HG03060 (cell line): Measurements from ENCODE around the gene KEAP1.

Experiments used
- ATAC-seq: cut with Tn5 transposase; IDR thresholded peaks from one replicate; pipeline ENCODE4 v1.9.1; 2021; ENCODE audit warnings: low read depth, moderate number of reproducible peaks; ENCODE audit not compliant: unreplicated experiment

The KEAP1 gene

DNA sequence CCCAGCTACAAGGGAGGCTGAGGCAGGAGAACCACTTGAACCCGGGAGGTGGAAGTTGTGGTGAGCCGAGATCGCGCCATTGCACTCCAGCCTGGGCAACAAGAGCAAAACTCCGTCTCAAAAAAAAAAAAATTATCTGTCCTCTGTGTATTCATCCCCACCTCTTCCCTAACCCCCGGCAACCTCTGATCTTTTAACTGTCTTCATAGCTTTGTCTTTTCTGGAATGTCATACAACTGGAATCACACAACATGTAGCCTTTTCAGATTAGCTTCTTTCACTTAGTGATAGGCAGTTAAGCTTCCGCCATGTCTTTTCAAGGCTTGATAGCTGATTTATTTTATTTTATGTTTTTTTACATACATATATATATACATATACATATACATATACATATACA, 22.5 kb upstream of the KEAP1 start:
- ATAC-seq: no peak

DNA sequence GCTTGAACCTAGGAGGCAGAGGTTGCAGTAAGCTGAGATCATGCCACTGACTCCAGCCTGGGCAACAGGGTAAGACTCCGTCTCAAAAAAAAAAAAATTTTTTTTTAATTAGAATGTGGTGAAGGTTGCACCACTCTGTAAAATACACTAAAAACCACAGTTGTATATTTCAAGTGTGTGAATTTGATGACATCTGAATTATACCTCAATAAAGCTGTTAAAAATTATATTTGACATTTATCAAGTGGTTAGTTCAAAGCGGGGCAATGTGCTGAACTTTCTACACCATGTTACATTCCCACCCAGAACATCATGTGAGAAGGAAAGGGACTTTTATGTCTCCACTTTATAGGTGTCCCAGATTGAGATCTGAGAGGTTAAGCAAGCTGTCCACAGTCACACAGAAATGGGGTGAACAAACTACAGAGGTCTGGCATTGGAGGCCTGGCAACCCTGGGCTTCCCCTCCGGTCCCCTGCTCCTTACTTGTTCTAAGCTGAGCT, 20.0 kb upstream of the KEAP1 start:
- no peak for ATAC-seq

DNA sequence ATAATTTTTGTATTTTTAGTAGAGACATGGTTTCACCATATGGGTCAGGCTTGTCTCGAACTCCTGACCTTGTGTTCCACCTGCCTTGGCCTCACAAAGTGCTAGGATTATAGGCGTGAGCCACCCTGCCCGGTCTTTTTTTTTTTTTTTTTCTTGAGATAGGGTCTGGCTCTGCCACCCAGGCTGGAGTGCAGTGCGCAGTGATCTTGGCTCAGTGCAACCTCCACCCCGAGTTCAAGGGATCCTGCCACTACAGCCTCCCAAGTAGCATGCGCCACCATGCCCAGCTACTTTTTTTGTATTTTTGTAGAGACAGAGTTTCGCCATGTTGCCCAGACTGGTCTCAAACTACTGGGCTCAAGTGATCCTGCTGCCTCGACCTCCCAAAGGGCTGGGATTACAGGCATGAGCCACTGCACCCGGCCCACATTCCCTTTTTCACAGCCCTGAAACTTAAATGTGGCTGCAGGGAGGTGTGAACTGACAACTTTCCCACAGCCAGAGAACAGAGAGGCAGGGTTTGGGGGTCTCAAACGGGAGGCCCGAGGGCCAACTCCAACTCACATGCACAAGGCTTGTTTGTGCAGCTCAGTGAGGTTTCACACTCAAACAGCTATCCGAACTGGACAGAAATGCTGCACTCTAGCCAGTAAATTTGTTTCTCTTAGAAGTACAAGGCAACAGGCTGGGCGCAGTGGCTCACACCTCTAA, 18.5 kb upstream of the KEAP1 start:
- ATAC-seq: no peak

DNA sequence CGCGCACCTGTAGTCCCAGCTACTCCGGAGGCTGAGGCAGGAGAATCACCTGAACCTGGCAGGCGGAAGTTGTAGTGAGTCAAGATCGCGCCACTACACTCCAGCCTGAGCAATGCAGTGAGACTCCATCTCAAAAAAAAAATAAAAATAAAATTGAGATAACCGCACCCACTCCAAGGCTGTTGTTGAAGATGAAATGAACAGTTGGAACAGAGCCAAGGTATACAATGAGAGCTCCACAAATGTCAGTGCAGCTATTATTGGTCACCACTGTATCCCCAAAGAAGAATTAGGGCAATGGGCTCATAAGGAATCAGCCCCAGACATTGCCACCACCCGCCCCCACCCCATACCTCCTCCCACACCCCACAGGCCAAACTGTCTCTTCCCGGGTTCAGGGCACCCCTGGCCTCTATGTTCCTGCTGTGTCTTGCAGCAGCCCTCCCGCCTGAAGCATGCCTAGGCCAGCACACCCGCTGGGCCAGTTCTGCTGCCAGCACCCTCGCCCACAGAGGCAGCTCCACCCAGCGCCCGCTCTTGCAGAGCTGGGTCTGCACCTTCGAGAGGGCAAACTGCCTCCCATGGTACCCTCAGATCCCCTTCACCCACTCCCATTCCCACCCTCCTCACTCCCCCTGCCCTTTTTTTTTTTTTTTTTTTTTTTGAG, 17.6 kb upstream of the KEAP1 start:
- ATAC-seq: no peak

DNA sequence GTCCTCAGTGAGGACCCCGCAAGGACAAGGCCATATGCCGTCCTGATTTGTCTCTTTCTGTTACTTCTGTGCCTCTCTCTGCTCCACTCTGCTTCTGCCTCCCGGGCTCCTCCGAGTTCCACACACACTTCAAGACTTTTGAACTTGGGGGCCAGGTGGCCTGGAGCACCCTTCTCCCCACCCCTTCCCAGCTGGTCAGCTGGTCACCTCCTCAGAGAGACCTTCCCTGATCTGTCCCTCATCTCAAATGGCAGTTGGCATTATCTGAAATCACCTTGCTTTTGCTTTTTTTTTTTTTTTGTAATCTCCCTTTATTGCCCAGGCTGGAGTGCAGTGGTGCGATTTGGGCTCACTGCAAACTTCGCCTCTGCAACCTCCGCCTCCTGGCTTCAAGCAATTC, 16.3 kb upstream of the KEAP1 start:
- ATAC-seq: no peak

DNA sequence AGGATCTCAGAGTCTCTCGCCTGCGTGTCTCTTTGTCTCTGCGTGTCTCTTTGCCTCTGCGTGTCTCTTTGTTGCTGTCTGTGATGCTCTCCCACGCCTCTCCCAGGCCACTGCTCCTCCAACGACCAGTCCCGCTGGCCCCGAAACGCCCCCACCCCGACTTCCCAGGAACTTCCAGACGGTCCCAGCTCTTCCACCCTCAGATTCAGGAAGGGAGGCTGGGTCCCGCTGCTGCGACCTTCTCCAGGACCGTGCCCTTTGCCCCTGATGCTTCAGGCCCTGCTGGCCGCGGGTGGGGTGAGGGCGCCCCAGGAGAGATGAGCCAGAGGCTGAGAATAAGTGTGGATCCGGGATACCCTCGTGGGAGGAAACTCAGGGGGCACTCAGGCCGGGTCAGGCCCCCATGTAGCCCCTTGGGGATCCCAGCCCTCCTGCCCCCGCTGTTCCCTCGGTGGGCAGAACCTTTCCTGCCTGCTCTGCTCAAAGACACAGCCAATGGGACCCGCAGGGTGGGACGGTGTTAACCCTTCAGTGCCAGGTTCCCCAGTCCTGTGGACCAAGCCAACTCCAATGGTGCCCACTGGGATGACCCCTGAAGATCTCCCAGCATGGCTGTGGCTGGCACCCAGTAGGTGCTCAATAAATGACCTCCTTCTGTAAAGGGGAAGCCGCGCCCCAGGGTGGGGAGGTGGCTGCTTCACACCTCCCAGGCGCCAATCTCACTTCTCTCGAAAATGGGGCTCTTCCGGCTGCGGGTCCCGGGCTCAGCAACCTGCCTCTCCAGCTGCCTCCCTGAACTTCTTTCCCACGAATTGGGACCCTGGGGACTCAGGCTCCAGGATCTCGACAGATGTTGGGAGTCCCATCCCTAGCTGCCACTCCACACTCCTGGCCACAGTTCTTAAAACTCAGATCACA, 15.5 kb upstream of the KEAP1 start:
- no peak for ATAC-seq

DNA sequence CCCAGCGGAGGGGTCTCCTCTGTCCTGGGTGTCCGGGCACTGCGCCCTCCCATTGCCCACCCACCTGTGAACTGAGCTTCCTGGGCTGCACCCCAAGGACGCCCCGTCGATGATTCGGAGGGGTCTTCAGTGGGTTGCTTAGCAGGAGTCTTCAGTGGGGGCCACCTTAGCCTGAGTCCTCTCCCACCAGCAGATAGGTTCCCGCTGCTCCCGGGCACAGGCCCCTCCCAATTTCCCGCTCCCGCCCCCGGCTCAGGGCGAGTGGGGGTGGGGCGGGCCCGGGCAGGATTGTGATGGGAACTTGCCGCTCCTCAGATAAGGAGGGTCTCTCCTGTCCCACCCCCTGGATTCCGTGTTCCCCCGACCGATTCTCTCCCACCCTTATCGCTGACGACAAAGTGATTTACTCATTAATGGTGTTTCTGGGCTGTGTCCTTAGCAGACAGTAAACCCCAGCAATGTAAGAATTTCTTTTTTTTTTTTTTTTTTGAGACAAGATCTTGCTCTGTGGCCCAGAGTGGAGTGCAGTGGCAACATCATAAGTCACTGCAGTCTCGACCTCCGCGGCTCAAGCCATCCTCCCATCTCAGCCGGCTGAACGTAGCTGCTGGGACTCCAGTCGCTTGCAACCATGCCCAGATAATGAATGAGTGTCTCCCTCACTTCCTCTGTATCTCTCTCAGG, 14.7 kb upstream of the KEAP1 start:
- ATAC-seq: no peak

DNA sequence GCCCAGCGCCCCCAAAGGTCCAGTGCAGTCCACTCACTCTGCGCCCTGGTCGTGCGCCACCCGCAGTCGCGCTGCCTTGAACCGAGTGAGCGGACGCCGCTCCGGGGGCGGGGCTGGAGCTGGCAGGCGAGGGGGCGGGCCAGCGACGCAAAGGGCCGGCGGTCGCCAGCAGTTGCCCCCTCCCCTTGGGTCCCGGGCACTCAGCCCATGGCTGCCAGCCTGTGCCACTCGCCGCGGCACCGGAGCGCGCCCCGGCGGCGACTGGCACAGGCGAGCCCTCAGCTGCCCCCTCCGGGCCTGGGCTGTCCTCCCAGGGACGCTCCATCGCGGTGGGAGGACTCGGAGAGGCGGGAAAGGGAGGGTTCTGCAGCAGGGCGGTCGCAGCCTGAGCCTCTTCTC, 14.2 kb upstream of the KEAP1 start, which contains the start of gene S1PR5:
S1PR5 (minus strand) TSS at position 87 of the 399 bp plus-strand sequence. CDS start 2,436 bp downstream, outside the sequence.
- ATAC-seq: no peak

DNA sequence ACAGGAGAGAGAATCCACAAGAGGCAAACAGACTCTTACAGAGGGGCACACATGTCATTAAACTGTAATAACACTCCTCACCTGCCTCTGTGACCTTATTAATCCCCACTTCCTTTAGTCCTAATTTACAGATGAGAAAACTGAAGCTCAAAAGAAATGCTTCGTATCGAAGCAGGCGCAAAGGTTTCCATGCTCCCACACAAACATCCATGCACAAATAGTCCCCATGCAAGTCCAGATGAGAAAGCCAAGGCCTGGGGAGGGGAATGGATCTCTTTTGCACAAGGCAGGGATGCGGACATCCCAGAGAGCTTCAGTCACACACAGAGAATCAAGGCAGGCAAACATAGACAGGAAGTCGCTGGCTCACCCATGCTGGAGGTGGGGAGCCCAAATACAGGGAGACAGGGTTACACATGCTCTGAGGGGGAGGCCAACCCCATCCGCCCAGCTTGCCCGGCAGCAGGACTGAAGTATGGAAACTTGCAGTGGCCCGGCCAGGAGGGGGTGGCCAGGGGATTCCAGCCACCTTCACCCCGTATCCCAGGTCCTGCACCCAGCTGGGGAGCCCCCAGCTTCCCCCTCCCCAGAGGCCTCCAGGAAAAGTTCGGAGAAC, 13.6 kb upstream of the KEAP1 start:
- ATAC-seq: no peak

DNA sequence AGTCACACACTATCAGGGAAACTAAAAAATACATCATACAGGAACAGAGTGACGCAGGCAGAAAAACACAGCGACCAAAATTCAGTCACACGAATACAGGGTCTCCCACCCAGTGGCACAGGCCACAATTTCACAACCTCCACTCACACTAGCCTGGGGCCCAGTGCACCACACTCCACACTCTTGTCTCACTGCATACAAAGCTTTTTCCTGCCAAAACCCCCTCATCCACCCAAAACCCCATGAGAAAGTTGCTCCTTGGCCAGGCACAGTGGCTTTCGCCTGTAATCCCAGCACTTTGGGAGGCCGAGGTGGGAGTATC, 12.9 kb upstream of the KEAP1 start:
- no peak for ATAC-seq

DNA sequence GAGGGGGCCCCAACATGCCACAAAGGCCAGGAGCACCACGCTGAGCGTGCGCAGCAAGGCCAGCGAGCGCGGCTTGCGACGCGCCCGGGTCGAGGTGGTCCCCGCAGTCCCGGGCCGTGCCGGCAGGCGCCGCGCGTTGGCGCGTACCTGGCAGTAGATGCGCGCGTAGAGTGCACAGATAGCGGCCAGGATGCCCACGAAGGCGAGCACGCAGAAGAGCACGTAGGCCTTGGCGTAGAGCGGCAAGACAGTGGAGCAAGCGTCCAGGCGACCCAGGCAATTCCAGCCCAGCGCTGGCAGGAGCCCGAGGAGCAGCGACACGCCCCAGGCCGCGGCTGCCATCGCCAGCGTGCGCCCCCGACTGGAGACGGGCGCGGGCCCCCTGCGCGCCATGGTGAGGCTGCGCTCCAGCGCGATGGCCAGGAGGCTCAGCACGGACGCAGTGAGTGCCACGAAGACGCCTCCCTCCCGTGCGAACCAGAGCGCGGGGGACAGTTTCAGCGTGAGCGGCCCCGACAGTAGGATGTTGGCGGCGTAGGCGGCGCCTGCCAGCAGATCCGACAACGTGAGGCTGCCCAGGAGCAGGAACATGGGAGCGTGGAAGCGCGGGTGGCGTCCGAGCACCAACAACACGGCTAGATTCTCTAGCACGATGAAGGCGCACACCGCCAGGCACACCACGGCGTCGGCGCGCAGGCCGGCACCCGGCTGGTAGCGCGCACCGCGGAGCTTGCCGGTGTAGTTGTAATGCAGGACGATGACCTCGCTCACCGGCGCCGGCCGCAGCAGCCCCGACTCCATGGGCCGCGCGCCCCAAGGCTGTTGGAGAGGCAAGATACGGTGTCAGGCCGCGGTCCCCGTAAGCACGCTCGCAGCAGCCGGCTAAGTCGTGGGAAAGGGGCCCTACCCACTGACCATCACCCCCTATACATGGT, 11.3 kb upstream of the KEAP1 start:
- ATAC-seq: no peak

DNA sequence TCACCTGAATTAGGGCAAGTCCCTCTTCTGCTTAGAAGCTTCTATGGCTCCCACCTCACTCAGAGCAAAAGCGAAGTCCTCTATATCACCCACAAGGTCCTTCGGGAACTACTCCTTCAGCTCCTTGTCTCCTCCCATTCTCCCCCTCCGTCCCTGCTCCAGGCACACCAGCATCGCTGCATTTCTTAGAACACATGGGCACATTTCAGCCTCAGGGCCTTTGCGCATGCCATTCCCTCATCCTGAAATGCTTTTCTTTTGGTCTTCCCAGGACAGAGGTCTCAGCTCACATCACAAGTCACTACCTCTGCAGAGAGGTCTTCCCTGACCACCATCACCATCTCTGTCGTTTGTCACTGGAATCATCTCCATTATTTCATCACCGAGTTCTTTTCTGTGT, 10.1 kb upstream of the KEAP1 start:
- ATAC-seq: no peak

DNA sequence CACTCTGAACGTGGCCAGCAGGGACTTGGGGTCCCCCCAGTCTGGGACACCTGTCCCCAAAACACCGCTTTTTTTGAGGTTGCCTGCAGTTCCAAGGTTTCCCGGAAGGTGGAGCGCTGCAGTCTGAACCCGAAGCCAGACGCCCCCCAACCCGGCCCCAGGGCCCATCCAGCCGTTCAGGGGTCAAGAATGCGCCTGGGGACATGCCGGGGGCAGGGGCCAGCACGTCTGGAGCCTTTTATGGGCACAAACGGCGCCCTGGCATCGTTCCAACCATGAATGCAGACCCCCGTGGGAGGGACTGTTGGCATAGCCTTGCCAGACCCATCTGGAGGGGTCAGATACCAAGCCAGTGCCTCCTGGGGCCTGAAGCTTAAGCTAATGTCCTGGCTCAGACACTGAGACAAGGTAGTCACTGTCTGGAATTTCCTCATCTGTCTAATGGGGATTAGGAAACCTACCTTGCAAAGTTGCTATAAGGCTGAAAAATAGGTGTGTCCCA, 7.2 kb upstream of the KEAP1 start:
- no peak for ATAC-seq

DNA sequence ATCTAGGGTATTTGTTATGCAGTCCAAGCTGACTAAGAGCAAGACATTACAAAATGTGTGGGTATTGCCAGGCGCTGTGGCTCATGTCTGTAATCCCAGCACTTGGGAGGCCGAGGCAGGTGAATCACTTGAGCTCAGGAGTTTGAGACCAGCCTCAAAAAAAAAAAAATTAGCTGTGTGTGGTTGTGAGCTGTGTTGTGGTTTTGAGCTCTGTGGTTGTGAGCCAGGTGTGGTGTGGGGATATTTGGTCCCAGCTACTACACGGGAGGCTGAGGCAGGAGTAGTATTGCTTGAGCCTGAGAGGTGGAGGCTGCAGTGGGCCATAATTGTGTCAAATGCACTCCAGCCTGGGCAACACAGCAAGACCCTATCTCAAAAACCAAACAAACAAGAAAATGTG, 5.6 kb upstream of the KEAP1 start:
- ATAC-seq: no peak

DNA sequence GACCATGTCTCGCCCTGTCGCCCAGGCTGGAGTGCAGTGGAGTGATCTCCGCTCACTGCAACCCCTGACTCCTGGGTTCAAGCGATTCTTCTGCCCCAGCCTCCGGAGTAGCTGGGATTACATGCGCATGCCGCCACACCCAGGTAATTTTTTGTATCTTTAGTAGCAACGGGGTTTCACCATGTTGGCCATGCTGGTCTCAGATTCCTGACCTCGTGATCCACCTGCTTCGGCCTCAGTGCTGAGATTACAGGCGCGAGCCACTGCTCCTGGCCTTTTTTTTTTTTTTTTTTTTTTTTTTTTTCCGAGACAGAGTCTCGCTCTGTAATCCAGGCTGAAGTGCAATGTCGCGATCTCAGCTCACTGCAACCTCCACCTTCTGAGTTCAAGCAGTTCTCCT, 4.9 kb upstream of the KEAP1 start:
- ATAC-seq: no peak

DNA sequence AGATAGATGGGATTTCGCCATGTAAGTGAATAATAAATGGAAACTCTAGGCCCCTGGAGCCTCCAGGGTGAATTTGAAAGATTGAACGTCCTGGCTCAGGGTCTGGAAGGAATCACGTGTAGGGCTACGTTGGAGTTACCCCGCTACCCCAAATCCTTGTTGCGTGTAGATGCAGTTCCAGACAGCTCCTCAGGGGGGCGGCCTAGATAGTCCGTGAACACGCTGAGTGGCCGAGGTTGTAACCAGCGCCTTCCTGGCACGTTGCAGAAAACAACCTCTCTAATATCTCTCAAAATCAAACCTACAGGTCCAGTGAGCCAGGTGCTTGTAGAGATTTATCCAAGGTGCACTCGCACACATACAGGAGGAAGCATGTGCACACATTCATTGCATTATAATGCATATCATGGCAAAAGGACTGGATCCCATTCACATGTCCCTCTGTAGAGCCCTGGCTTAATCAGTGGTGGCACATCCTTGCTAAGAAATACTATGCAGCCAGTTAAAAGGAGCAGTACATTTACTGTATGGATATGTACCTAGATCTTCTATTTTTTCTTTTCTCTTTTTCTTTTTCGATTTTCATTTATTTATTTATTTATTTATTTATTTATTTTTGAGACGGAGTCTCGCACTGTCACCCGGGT, 2.5 kb upstream of the KEAP1 start:
- ATAC-seq: no peak

DNA sequence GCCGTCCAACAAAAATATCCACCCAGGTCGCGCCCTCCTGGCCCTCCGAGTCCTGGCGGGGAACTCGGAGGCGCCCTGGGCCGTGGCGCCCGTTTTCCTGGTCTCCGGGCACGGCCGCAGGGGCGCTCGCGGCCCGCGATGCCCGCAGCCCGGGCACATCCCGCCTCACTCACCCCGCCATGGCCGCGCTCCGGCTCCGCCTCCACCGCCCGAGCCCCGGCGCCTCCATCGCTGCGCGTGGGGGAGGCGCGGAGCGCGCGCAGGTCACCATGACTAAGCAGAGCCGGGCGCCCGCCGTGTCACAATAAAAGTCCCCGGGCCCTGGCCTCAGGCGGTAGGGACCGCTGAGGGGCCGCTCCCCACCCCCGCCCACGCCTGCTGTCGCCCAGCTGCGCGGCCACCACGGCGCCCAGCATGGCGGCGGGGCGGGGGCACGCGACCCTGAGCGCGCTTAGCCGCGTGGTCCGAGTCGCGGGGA, 593 bp downstream of the KEAP1 start:
- no peak for ATAC-seq

DNA sequence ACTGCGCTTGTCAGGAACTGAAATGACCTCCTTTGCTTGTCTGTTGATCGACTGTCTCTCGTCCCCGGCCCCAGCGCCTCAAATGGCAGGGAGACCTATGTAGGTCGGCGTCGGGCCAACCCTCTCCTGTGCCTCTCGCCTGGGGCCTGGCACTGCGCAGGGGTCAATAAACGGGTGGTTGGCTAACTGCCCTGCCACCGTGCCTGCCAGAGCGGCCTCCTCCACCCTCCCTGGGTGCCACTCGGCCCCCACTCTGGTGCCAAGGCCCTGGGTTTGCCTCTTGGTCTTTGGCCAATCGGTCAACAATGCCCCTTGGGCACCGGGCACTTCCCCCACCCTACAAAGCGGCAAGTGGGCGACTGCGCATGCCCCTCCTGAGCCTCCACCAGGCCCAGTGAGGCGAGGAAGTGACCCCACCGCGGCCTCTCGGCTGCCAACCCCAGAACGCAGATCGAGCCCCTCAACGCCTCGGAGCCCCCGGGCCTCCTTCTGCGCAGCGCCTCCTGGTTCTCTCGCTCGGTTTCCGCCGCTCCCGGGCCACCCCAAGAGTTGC, 1.1 kb downstream of the KEAP1 start:
- no peak for ATAC-seq
